ENCODE results near the gene NIPAL4.

Gene NIPAL4

DNA sequence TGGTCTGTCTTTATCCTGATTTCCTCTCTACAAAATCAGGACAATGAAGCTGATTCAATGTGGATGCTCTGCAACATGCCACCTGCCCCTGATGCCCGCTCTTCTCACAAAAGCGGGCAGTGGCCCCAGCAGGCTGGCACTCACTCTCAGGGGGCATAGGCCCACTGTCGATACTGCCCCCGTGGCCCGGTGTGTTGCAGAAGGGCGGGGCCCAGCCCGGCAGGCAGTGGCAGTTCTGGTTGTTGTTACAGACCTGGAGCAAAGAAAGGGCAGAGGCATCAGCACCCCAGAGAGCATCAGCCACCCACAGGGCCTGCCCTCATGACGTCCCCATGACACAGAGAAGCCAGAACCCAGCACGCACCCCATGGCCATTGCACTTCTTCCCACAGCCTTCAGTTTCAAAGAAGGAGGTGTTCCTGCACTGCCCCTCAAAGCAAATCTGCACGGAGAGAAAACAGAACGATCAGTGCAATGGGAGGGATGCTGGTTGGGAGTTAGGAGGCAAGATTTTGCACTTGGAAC, 31.5 kb downstream of the NIPAL4 start:
- no peaks in the 10 kb centered on the region for H3F3A ChIP-seq (ENCODE audit: insufficient read depth, low read length)
- H3K79me2 ChIP-seq (ENCODE audit: insufficient read depth, low read length): no peaks in the 10 kb centered on the region
- no peaks in the 10 kb centered on the region for H3K9me3 ChIP-seq (ENCODE audit: low read length)
- no peaks in the 10 kb centered on the region for H3K27me3 ChIP-seq (ENCODE audit: insufficient read depth, low read length)
- H3K9ac ChIP-seq (ENCODE audit: low read length): no peak overlapping the region
- H4K20me1 ChIP-seq (ENCODE audit: insufficient read depth, low read length): no peaks in the 10 kb centered on the region
- no peak for TF ChIP-seq EZH2 (IDR thresholded peaks at IDR 0.05; ENCODE audit: borderline replicate concordance, low read length)
- TF ChIP-seq, protein P1, sequence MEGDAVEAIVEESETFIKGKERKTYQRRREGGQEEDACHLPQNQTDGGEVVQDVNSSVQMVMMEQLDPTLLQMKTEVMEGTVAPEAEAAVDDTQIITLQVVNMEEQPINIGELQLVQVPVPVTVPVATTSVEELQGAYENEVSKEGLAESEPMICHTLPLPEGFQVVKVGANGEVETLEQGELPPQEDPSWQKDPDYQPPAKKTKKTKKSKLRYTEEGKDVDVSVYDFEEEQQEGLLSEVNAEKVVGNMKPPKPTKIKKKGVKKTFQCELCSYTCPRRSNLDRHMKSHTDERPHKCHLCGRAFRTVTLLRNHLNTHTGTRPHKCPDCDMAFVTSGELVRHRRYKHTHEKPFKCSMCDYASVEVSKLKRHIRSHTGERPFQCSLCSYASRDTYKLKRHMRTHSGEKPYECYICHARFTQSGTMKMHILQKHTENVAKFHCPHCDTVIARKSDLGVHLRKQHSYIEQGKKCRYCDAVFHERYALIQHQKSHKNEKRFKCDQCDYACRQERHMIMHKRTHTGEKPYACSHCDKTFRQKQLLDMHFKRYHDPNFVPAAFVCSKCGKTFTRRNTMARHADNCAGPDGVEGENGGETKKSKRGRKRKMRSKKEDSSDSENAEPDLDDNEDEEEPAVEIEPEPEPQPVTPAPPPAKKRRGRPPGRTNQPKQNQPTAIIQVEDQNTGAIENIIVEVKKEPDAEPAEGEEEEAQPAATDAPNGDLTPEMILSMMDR (IDR thresholded peaks at IDR 0.05; ENCODE audit: low read length): no peak
- H3K4me3 ChIP-seq (ENCODE audit: low read depth, low read length, poor library complexity, severe bottlenecking): no peak overlapping the region
- no peaks in the 10 kb centered on the region for H3K9me2 ChIP-seq (ENCODE audit: low read depth, low read length)
- H3K27ac ChIP-seq (ENCODE audit: low read depth, low read length, poor library complexity, severe bottlenecking): no peak overlapping the region
- H2AFZ ChIP-seq (ENCODE audit: low read length): no peak overlapping the region
- H3K4me2 ChIP-seq (ENCODE audit: low read length): no peak overlapping the region
- no peaks in the 10 kb centered on the region for H3K36me3 ChIP-seq (ENCODE audit: insufficient read depth, low read length)
- H3K4me1 ChIP-seq (ENCODE audit: insufficient read depth, low read length, severe bottlenecking): peaks cover 19% of the 10 kb centered on the region

DNA sequence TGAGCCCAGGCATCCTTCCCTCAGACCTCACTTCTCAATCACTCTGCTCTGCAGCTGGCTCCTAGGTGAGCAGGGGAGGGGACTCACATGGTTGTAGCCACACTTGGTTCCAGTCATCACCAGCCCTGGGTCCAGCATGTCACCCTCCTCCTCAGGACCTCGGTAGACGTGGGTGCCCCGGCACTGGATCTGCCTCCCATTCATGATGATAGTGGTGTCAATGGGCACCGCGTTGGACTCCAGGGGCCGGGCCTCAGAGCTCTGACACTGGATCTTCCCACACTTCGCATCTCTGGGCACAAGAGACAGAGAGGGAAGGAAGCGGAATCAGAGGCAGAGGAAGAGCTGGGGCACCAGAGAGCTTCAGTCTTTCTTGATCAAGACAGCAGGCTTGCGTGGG, 32.9 kb downstream of the NIPAL4 start:
- Histone ChIP-seq H3K9me3 (ENCODE audit: low read length) (no peaks in the 10 kb centered on the region), H2AFZ (ENCODE audit: low read length) (no peak overlapping the region), H4K20me1 (ENCODE audit: insufficient read depth, low read length) (no peaks in the 10 kb centered on the region), H3K4me2 (ENCODE audit: low read length) (no peak overlapping the region), H3K9ac (ENCODE audit: low read length) (no peak overlapping the region), H3K9me2 (ENCODE audit: low read depth, low read length) (no peaks in the 10 kb centered on the region), H3K79me2 (ENCODE audit: insufficient read depth, low read length) (no peaks in the 10 kb centered on the region), H3K36me3 (ENCODE audit: insufficient read depth, low read length) (no peaks in the 10 kb centered on the region), H3K27ac (ENCODE audit: low read depth, low read length, poor library complexity, severe bottlenecking) (no peak overlapping the region), H3F3A (ENCODE audit: insufficient read depth, low read length) (no peaks in the 10 kb centered on the region), H3K27me3 (ENCODE audit: insufficient read depth, low read length) (no peaks in the 10 kb centered on the region), H3K4me3 (ENCODE audit: low read depth, low read length, poor library complexity, severe bottlenecking) (no peak overlapping the region), H3K4me1 (ENCODE audit: insufficient read depth, low read length, severe bottlenecking) (peaks cover 6% of the 10 kb centered on the region)
- TF ChIP-seq, protein P1 (IDR thresholded peaks at IDR 0.05; ENCODE audit: low read length): no peak
- no peak for TF ChIP-seq EZH2 (IDR thresholded peaks at IDR 0.05; ENCODE audit: borderline replicate concordance, low read length)

DNA sequence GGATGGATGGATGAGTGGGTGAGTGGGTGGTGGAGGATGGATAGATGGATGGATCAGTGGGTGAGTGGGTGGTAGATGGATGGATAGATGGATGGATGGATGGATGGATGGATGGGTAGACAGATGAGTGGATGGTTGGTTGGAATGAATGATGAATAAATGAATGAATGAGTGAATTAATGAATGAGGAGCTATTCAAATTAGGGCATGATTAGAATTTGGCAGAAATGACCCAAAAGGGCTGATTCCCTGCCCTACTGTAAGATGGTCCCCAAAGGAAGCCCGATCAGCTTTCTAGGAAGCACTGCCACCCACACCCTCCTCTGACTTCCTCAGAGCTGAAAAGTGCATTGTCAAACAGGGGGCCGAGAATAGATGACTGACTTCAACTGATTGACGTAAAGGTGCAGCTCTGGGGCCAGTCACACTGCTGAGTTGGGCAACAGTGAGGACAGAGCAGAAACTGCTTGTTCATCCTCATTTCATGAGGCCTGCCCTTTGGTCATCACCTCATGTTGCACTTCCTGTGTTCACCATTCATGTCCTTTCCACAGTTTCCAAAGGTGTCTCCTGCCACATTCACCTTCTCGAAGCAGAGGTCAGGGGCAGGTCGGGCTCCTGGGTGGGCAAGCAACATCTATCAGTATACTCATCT, 34.3 kb downstream of the NIPAL4 start:
- Histone ChIP-seq H3K4me2 (ENCODE audit: low read length) (no peak overlapping the region), H4K20me1 (ENCODE audit: insufficient read depth, low read length) (no peaks in the 10 kb centered on the region), H3K27me3 (ENCODE audit: insufficient read depth, low read length) (no peaks in the 10 kb centered on the region), H3K36me3 (ENCODE audit: insufficient read depth, low read length) (no peaks in the 10 kb centered on the region), H3K9ac (ENCODE audit: low read length) (no peak overlapping the region), H3K9me2 (ENCODE audit: low read depth, low read length) (no peaks in the 10 kb centered on the region), H3F3A (ENCODE audit: insufficient read depth, low read length) (no peaks in the 10 kb centered on the region), H3K79me2 (ENCODE audit: insufficient read depth, low read length) (no peaks in the 10 kb centered on the region), H3K4me3 (ENCODE audit: low read depth, low read length, poor library complexity, severe bottlenecking) (no peak overlapping the region), H3K9me3 (ENCODE audit: low read length) (no peaks in the 10 kb centered on the region), H2AFZ (ENCODE audit: low read length) (no peak overlapping the region), H3K4me1 (ENCODE audit: insufficient read depth, low read length, severe bottlenecking) (no peaks in the 10 kb centered on the region), H3K27ac (ENCODE audit: low read depth, low read length, poor library complexity, severe bottlenecking) (no peak overlapping the region)
- no peak for TF ChIP-seq EZH2 (IDR thresholded peaks at IDR 0.05; ENCODE audit: borderline replicate concordance, low read length)
- TF ChIP-seq, protein P1 (IDR thresholded peaks at IDR 0.05; ENCODE audit: low read length): no peak

All from OCI-LY1 (cell line).